ENCODE data around the gene TLX3.

TLX3 gene

GRCh38 chr5:171313481-171314206 lies 4.6 kb downstream of the TLX3 start:
- ChIA-PET POLR2A (ENCODE audit: low non-redundant PET) (no interaction called here), CTCF (interaction anchor here (0.7 kb wide), 1 partner anchor 1326 kb away, joined by 3 read pairs; no protein-coding TSS in a partner anchor)
- no peak overlapping the region for H3K27ac ChIP-seq
- DNase-seq (ENCODE audit: low spot score) = no peak
- no peak for TF ChIP-seq CTCF (conservative IDR thresholded peaks at IDR 0.05; ENCODE audit: low read depth)

- TF ChIP-seq CTCF (conservative IDR thresholded peaks at IDR 0.05; ENCODE audit: low read depth) = no peak
- no peak for DNase-seq (ENCODE audit: low spot score)
- POLR2A ChIA-PET (ENCODE audit: low non-redundant PET) = no interaction called here
- CTCF ChIA-PET = no interaction called here
- H3K27ac ChIP-seq = no peak overlapping the region
These were observed 5.8 kb downstream of the TLX3 start for GRCh38 chr5:171314728-171315385.

GRCh38 chr5:171315386-171315891 lies 6.4 kb downstream of the TLX3 start:
- no peak overlapping the region for H3K27ac ChIP-seq
- POLR2A ChIA-PET (ENCODE audit: low non-redundant PET) = no interaction called here
- no peak for TF ChIP-seq CTCF (conservative IDR thresholded peaks at IDR 0.05; ENCODE audit: low read depth)
- no peak for DNase-seq (ENCODE audit: low spot score)
- CTCF ChIA-PET = no interaction called here

GRCh38 chr5:171315925-171316257 lies 6.8 kb downstream of the TLX3 start:
- no peak for TF ChIP-seq CTCF (conservative IDR thresholded peaks at IDR 0.05; ENCODE audit: low read depth)

GRCh38 chr5:171316258-171317121 lies 7.4 kb downstream of the TLX3 start:
- no peak for DNase-seq (ENCODE audit: low spot score)
- POLR2A ChIA-PET (ENCODE audit: low non-redundant PET) = no interaction called here
- TF ChIP-seq CTCF (conservative IDR thresholded peaks at IDR 0.05; ENCODE audit: low read depth) = no peak
- no peak overlapping the region for H3K27ac ChIP-seq
- CTCF ChIA-PET = no interaction called here

More at GRCh38 chr5:171315925-171316257, 6.8 kb downstream of the TLX3 start:
- ChIA-PET CTCF (no interaction called here), POLR2A (ENCODE audit: low non-redundant PET) (no interaction called here)
- no peak for DNase-seq (ENCODE audit: low spot score)
- no peak overlapping the region for H3K27ac ChIP-seq

GRCh38 chr5:171317230-171317629 lies 8.2 kb downstream of the TLX3 start:
- DNase-seq (ENCODE audit: low spot score) = no peak
- no peak overlapping the region for H3K27ac ChIP-seq
- no peak for TF ChIP-seq CTCF (conservative IDR thresholded peaks at IDR 0.05; ENCODE audit: low read depth)
- ChIA-PET CTCF (no interaction called here), POLR2A (ENCODE audit: low non-redundant PET) (no interaction called here)
